IMR-90 (cell line): ENCODE data around the gene AADAC. TPM values are rescaled to one million over a fixed set of nuclear protein-coding genes. Genes with fewer than 3 reads are reported as not detected.

ENCODE experiments used
- ATAC-seq: fragments of 200-7000 bp; cut with Tn5 transposase; 2 replicates; pipeline ENCODE4 v1.9.1; 2020; ENCODE audit warnings: low read depth, mild to moderate bottlenecking, moderate library complexity
- BruUV-seq: library from RNA; stranded (reverse); fragments of 400-500 nt; replicated peaks from 2 replicates; lab custom pipeline; 2021; lab: Mats Ljungman, UMichigan
- CTCF ChIA-PET: fragments of 300-600 bp; formaldehyde crosslinking; extraction: SDS; loops from one replicate; lab custom pipeline; 2021; ENCODE audit warnings: antibody characterized with exemption; lab: Yijun Ruan, JAX
- POLR2A ChIA-PET: fragments of 300-600 bp; sonication (Branson Sonifier 250); formaldehyde crosslinking; loops from one replicate; lab custom pipeline; 2022; ENCODE audit warnings: antibody characterized with exemption; ENCODE audit not compliant: unreplicated experiment; lab: Charles Lee
- DNase-seq: peaks from one replicate; pipeline ENCODE4 v3.0.0; 2013
- H2AFZ ChIP-seq: replicated peaks from 2 replicates; pipeline ENCODE3; 2013; ENCODE audit warnings: low read length, mild to moderate bottlenecking; ENCODE audit not compliant: poor library complexity
- H2AK5ac ChIP-seq: 2 replicates; pipeline ENCODE4 v1.6.1; 2013; ENCODE audit warnings: low read depth, low read length, inconsistent platforms
- H2AK9ac ChIP-seq: replicated peaks from 2 replicates; pipeline ENCODE3; 2013; ENCODE audit warnings: mild to moderate bottlenecking, low read depth, low read length, moderate library complexity; ENCODE audit not compliant: poor library complexity
- H2BK120ac ChIP-seq: 2 replicates; pipeline ENCODE4 v1.6.1; 2013; ENCODE audit warnings: low read depth, low read length, inconsistent platforms
- H2BK15ac ChIP-seq: 3 replicates; pipeline ENCODE4 v1.6.1; 2013; ENCODE audit warnings: low read depth, low read length, inconsistent platforms
- H2BK20ac ChIP-seq: 2 replicates; pipeline ENCODE4 v1.6.1; 2013; ENCODE audit warnings: low read depth, mild to moderate bottlenecking, inconsistent platforms, low read length, moderate library complexity
- H2BK5ac ChIP-seq: 2 replicates; pipeline ENCODE4 v1.6.1; 2013; ENCODE audit warnings: mild to moderate bottlenecking, low read depth, low read length, inconsistent platforms; ENCODE audit not compliant: poor library complexity, severe bottlenecking
- H3K14ac ChIP-seq: replicated peaks from 2 replicates; pipeline ENCODE4 v1.6.1; 2013; ENCODE audit warnings: low read depth, low read length, inconsistent platforms
- H3K18ac ChIP-seq: 2 replicates; pipeline ENCODE4 v1.6.1; 2013; ENCODE audit warnings: low read depth, low read length, control low read depth
- H3K23ac ChIP-seq: 2 replicates; pipeline ENCODE4 v1.6.1; 2013; ENCODE audit warnings: low read depth, low read length, inconsistent platforms
- H3K27ac ChIP-seq: 2 replicates; pipeline ENCODE4 v1.5.1; 2013; ENCODE audit warnings: mild to moderate bottlenecking, control low read depth, low read length; ENCODE audit not compliant: insufficient read depth
- H3K27me3 ChIP-seq: 2 replicates; pipeline ENCODE4 v1.6.1; 2013; ENCODE audit warnings: low read length; ENCODE audit not compliant: control insufficient read depth, insufficient read depth
- H3K36me3 ChIP-seq: 2 replicates; pipeline ENCODE4 v1.6.1; 2013; ENCODE audit warnings: low read length, mixed read lengths; ENCODE audit not compliant: control insufficient read depth, insufficient read depth
- H3K4ac ChIP-seq: 2 replicates; pipeline ENCODE4 v1.6.1; 2013; ENCODE audit warnings: low read depth, low read length, inconsistent platforms
- H3K4me1 ChIP-seq: 2 replicates; pipeline ENCODE4 v1.6.1; 2013; ENCODE audit warnings: low read length, mixed read lengths; ENCODE audit not compliant: control insufficient read depth, insufficient read depth
- H3K4me2 ChIP-seq: 2 replicates; pipeline ENCODE4 v1.6.1; 2013; ENCODE audit warnings: low read depth, mild to moderate bottlenecking, control low read depth, low read length, moderate library complexity
- H3K4me3 ChIP-seq: 2 replicates; pipeline ENCODE4 v1.5.1; 2013; ENCODE audit warnings: low read depth, mild to moderate bottlenecking, control low read depth, low read length, moderate library complexity; ENCODE audit not compliant: insufficient read depth
- H3K56ac ChIP-seq: 2 replicates; pipeline ENCODE4 v1.6.1; 2013; ENCODE audit warnings: low read length, inconsistent platforms; ENCODE audit not compliant: insufficient read depth; ENCODE audit errors: extremely low read depth
- H3K79me1 ChIP-seq, 2 experiments: 2 replicates each; pipeline ENCODE4 v1.6.1; 2013; ENCODE audit warnings: low read length in 2 of 2, inconsistent platforms in 1 of 2, low read depth in 1 of 2
- H3K9ac ChIP-seq: 2 replicates; pipeline ENCODE4 v1.6.1; 2013; ENCODE audit warnings: low read depth, low read length, control low read depth
- H3K9me1 ChIP-seq: 2 replicates; pipeline ENCODE4 v1.6.1; 2013; ENCODE audit warnings: low read length, inconsistent platforms; ENCODE audit not compliant: insufficient read depth
- H3K9me3 ChIP-seq: 2 replicates; pipeline ENCODE4 v1.6.1; 2013; ENCODE audit warnings: low read length; ENCODE audit not compliant: control insufficient read depth, insufficient read depth
- H4K20me1 ChIP-seq: 2 replicates; pipeline ENCODE4 v1.6.1; 2013; ENCODE audit warnings: low read length, inconsistent platforms; ENCODE audit not compliant: insufficient read depth
- H4K5ac ChIP-seq: 2 replicates; pipeline ENCODE4 v1.6.1; 2013; ENCODE audit warnings: mild to moderate bottlenecking, low read depth, low read length, control low read depth
- H4K8ac ChIP-seq, 2 experiments: 2 replicates each; pipeline ENCODE4 v1.6.1; 2013; ENCODE audit warnings: low read depth in 2 of 2, low read length in 2 of 2, control low read depth in 1 of 2, inconsistent platforms in 1 of 2
- H4K91ac ChIP-seq: 2 replicates; pipeline ENCODE4 v1.6.1; 2013; ENCODE audit warnings: low read depth, low read length, inconsistent platforms; ENCODE audit not compliant: insufficient read depth
- BHLHE40 ChIP-seq: fragments of 150-350 bp; IDR thresholded peaks from 2 replicates; pipeline ENCODE4 v1.6.1; 2016; ENCODE audit warnings: mild to moderate bottlenecking, low read depth, low read length
- CEBPB ChIP-seq: IDR thresholded peaks from 2 replicates; pipeline ENCODE4 v1.6.1; 2012; ENCODE audit warnings: low read depth, low read length, improper control_type of control experiment
- CHD1 ChIP-seq: IDR thresholded peaks from 2 replicates; pipeline ENCODE4 v1.6.1; 2012; ENCODE audit warnings: low read depth, low read length, improper control_type of control experiment
- CTCF ChIP-seq: conservative IDR thresholded peaks from 2 replicates; pipeline ENCODE4 v1.5.1; 2012; ENCODE audit warnings: mild to moderate bottlenecking, low read depth, low read length, improper control_type of control experiment
- FOS ChIP-seq: fragments of 150-350 bp; IDR thresholded peaks from 2 replicates; pipeline ENCODE4 v1.6.1; 2016; ENCODE audit warnings: low read depth, low read length
- MAFK ChIP-seq: IDR thresholded peaks from 2 replicates; pipeline ENCODE4 v1.6.1; 2012; ENCODE audit warnings: low read depth, low read length, improper control_type of control experiment
- MAZ ChIP-seq: IDR thresholded peaks from 2 replicates; pipeline ENCODE4 v1.6.1; 2012; ENCODE audit warnings: low read depth, mild to moderate bottlenecking, low read length, improper control_type of control experiment, moderate library complexity, borderline replicate concordance
- MXI1 ChIP-seq: IDR thresholded peaks from 2 replicates; pipeline ENCODE4 v1.6.1; 2012; ENCODE audit warnings: low read depth, mild to moderate bottlenecking, low read length, moderate library complexity, borderline replicate concordance
- NFE2L2 ChIP-seq: fragments of 150-350 bp; IDR thresholded peaks from 2 replicates; pipeline ENCODE4 v1.6.1; 2016; ENCODE audit warnings: low read depth, mild to moderate bottlenecking, low read length
- POLR2A ChIP-seq: IDR thresholded peaks from 2 replicates; pipeline ENCODE4 v1.6.1; 2012; ENCODE audit warnings: mild to moderate bottlenecking, low read depth, low read length
- RAD21 ChIP-seq: IDR thresholded peaks from 2 replicates; pipeline ENCODE4 v1.6.1; 2012; ENCODE audit warnings: low read length, improper control_type of control experiment
- RCOR1 ChIP-seq: IDR thresholded peaks from 2 replicates; pipeline ENCODE4 v1.6.1; 2012; ENCODE audit warnings: mild to moderate bottlenecking, low read length, improper control_type of control experiment; ENCODE audit not compliant: insufficient replicate concordance
- RFX5 ChIP-seq: IDR thresholded peaks from 2 replicates; pipeline ENCODE4 v1.8.0; 2012; ENCODE audit warnings: low read depth, mild to moderate bottlenecking, low read length, moderate library complexity
- SMC3 ChIP-seq: fragments of 150-350 bp; IDR thresholded peaks from 2 replicates; pipeline ENCODE4 v1.6.1; 2016; ENCODE audit warnings: low read depth, mild to moderate bottlenecking, antibody characterized with exemption, low read length, moderate library complexity
- WGBS, 2 experiments: methylation state at CpG; one replicate each; pipeline versions ENCODE4 v1.1.5 to v1.1.7; 2013; ENCODE audit warnings: missing lambda C conversion rate in 2 of 2; ENCODE audit not compliant: insufficient read length in 1 of 2; ENCODE audit errors: extremely low coverage in 2 of 2; 5-methylcytosine and 5-hydroxymethylcytosine counted together
- dilution Hi-C: fragments of 300-500 bp; cut with HindIII; formaldehyde crosslinking; loops from one replicate; pipeline ENCODE4 v1.14.3; 2018; ENCODE audit warnings: low sequenced_read_pairs; ENCODE audit not compliant: unreplicated experiment
- in situ Hi-C: fragments of 300-500 bp; cut with MboI; formaldehyde crosslinking; loops from 3 replicates; pipeline ENCODE4 v1.14.3; 2019; ENCODE audit warnings: low sequenced_read_pairs, inconsistent platforms, mixed read lengths
- intact Hi-C: fragments of 100-400 bp; cut with micrococcal nuclease; formaldehyde crosslinking; loops from 2 replicates; pipeline ENCODE4 v1.10.0; 2022
- polyA plus RNA-seq, 3 experiments: library from polyadenylated mRNA; depleted of rRNA; stranded (reverse); fragments of >200 nt; gene quantifications; 2 replicates each; pipeline ENCODE4 v1.2.3, GENCODE V29; 2012; ENCODE audit warnings: low replicate concordance in 1 of 3
- total RNA-seq: library from RNA; depleted of rRNA; stranded (reverse); fragments of >200 nt; gene quantifications from 2 replicates; pipeline ENCODE4 v1.2.3, GENCODE V29; 2012
- TF ChIP-seq, protein P1 (sequence below): fragments of 150-350 bp; IDR thresholded peaks from 2 replicates; pipeline ENCODE4 v1.6.1; 2017; ENCODE audit warnings: mild to moderate bottlenecking, antibody characterized with exemption, low read length, low read depth
- TF ChIP-seq, protein P2 (sequence below): fragments of 150-350 bp; IDR thresholded peaks from 2 replicates; pipeline ENCODE4 v1.6.1; 2016; ENCODE audit warnings: low read depth, mild to moderate bottlenecking, low read length, moderate library complexity, borderline replicate concordance

AADAC gene
- total and polyA plus RNA-seq, 2 of the 4 experiments (the other 2 are of a cell fraction): not detected

GRCh38 chr3:151789853-151790463 is 24.0 kb upstream of the AADAC start:
- CTCF ChIA-PET: no interaction called here
- Histone ChIP-seq H3K79me1 (no peaks in the 10 kb centered on the region), H2BK5ac (no peak overlapping the region)

More at GRCh38 chr3:151789853-151790463, 24.0 kb upstream of the AADAC start:
- Histone ChIP-seq H4K20me1 (no peaks in the 10 kb centered on the region), H3K4me3 (no peak overlapping the region), H2BK20ac (no peak overlapping the region), H3K27ac (no peak overlapping the region), H3K9me1 (no peaks in the 10 kb centered on the region), H4K5ac (no peak overlapping the region), H3K18ac (no peak overlapping the region), H2BK120ac (no peak overlapping the region), H3K4me1 (no peaks in the 10 kb centered on the region), H3K14ac (no peak overlapping the region), H2AK9ac (no peak overlapping the region), H3K56ac (no peak overlapping the region), H4K91ac (no peak overlapping the region), H3K9me3 (no peaks in the 10 kb centered on the region), H2AFZ (no peak overlapping the region), H3K23ac (no peak overlapping the region), H2BK15ac (no peak overlapping the region), H3K36me3 (no peaks in the 10 kb centered on the region), H3K9ac (no peak overlapping the region), H2AK5ac (no peak overlapping the region), H3K4ac (no peak overlapping the region), H3K4me2 (no peak overlapping the region), H4K8ac (no peak overlapping the region), H3K27me3 (no peaks in the 10 kb centered on the region)
- DNase-seq (no peak), ATAC-seq (no peak)
- dilution Hi-C loops: no loop called here
- WGBS, 2 experiments: no CpG with 5 or more reads among the region's 1 CpG
- POLR2A ChIA-PET: no interaction called here
- in situ Hi-C loops: no loop called here
- intact Hi-C loops: no loop called here
- BruUV-seq: no TSS peak
- TF ChIP-seq MXI1 (no peak), NFE2L2 (no peak), CTCF (no peak), FOS (no peak), CEBPB (no peak), SMC3 (no peak), BHLHE40 (no peak), MAFK (no peak), MAZ (no peak), CHD1 (no peak), RFX5 (no peak), RCOR1 (no peak), RAD21 (no peak), POLR2A (no peak)
- TF ChIP-seq, protein P1, sequence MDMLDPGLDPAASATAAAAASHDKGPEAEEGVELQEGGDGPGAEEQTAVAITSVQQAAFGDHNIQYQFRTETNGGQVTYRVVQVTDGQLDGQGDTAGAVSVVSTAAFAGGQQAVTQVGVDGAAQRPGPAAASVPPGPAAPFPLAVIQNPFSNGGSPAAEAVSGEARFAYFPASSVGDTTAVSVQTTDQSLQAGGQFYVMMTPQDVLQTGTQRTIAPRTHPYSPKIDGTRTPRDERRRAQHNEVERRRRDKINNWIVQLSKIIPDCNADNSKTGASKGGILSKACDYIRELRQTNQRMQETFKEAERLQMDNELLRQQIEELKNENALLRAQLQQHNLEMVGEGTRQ: no peak
- TF ChIP-seq, protein P2, sequence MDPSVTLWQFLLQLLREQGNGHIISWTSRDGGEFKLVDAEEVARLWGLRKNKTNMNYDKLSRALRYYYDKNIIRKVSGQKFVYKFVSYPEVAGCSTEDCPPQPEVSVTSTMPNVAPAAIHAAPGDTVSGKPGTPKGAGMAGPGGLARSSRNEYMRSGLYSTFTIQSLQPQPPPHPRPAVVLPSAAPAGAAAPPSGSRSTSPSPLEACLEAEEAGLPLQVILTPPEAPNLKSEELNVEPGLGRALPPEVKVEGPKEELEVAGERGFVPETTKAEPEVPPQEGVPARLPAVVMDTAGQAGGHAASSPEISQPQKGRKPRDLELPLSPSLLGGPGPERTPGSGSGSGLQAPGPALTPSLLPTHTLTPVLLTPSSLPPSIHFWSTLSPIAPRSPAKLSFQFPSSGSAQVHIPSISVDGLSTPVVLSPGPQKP: no peak
